Chondrocyte (in vitro differentiated cells): ENCODE measurements around the gene ARL2. TPM values are rescaled to one million over a fixed set of nuclear protein-coding genes. Genes with fewer than 3 reads are reported as not detected.
A peak's percentile ranks its signal among the peaks of the same experiment; 100 is the strongest.

Experiments used
- DNase-seq: peaks from one replicate; pipeline ENCODE4 v3.0.0; 2021; ENCODE audit warnings: mixed read lengths, low spot score
- H3K27ac Mint-ChIP-seq: one replicate; pipeline ENCODE4 v1.8.0; 2021; ENCODE audit warnings: mild to moderate bottlenecking, moderate library complexity, mixed read lengths; ENCODE audit not compliant: unreplicated experiment
- H3K27me3 Mint-ChIP-seq: 2 replicates; pipeline ENCODE4 v1.8.0; 2021; ENCODE audit warnings: low read depth, mixed read lengths
- H3K36me3 Mint-ChIP-seq: 2 replicates; pipeline ENCODE4 v1.8.0; 2021; ENCODE audit warnings: low read depth, mixed read lengths
- H3K4me1 Mint-ChIP-seq: 2 replicates; pipeline ENCODE4 v1.8.0; 2021; ENCODE audit warnings: low read depth, mild to moderate bottlenecking, mixed read lengths
- H3K4me3 Mint-ChIP-seq: one replicate; pipeline ENCODE4 v1.8.0; 2021; ENCODE audit warnings: mild to moderate bottlenecking, moderate library complexity, mixed read lengths; ENCODE audit not compliant: unreplicated experiment
- H3K9me3 Mint-ChIP-seq: 2 replicates; pipeline ENCODE4 v1.8.0; 2021; ENCODE audit warnings: low read depth, mixed read lengths
- total RNA-seq: library from RNA; stranded (reverse); gene quantifications from 3 replicates; pipeline ENCODE4 v1.2.1, GENCODE V29; 2021
- TF ChIP-seq, protein P1 (sequence below): fragments of 200-600 bp; sonication (generic); IDR thresholded peaks from 2 replicates; pipeline ENCODE4 v1.5.0; 2021; ENCODE audit warnings: antibody characterized with exemption, mild to moderate bottlenecking, moderate library complexity

ARL2 gene
- total RNA-seq, 1 donor from 2014 or later: 85.5 TPM

DNA sequence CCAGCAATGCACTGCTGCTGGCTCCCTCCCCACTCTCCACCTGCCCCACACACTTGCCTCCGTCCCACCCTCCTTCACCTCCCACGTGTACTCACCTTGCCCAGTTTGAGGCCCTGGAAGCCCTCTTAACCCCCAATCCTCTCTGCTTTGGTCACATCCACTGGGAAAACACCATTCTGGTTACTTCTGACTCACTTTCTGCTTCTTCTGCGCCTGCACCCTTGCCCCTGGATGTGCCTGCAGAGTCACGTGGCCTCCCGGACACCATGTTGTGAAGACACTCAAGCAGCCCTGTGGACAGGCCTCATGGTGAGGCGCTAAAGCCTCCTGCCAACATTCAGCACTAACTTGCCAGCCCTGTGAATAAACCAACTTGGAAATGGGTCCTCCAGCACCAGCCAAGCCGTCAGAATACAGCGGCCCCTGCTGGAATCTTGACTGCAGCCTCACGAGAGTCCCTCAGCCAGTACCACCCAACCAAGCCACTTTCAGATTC is 47.0 kb downstream of the ARL2 start:
- Mint-ChIP-seq H3K4me3 (no peak overlapping the region), H3K9me3 (no peaks in the 10 kb centered on the region), H3K27ac (no peak overlapping the region), H3K27me3 (no peaks in the 10 kb centered on the region), H3K36me3 (no peaks in the 10 kb centered on the region), H3K4me1 (no peaks in the 10 kb centered on the region)
- TF ChIP-seq, protein P1, sequence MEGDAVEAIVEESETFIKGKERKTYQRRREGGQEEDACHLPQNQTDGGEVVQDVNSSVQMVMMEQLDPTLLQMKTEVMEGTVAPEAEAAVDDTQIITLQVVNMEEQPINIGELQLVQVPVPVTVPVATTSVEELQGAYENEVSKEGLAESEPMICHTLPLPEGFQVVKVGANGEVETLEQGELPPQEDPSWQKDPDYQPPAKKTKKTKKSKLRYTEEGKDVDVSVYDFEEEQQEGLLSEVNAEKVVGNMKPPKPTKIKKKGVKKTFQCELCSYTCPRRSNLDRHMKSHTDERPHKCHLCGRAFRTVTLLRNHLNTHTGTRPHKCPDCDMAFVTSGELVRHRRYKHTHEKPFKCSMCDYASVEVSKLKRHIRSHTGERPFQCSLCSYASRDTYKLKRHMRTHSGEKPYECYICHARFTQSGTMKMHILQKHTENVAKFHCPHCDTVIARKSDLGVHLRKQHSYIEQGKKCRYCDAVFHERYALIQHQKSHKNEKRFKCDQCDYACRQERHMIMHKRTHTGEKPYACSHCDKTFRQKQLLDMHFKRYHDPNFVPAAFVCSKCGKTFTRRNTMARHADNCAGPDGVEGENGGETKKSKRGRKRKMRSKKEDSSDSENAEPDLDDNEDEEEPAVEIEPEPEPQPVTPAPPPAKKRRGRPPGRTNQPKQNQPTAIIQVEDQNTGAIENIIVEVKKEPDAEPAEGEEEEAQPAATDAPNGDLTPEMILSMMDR: peak; percentile 43
- no peak for DNase-seq

DNA sequence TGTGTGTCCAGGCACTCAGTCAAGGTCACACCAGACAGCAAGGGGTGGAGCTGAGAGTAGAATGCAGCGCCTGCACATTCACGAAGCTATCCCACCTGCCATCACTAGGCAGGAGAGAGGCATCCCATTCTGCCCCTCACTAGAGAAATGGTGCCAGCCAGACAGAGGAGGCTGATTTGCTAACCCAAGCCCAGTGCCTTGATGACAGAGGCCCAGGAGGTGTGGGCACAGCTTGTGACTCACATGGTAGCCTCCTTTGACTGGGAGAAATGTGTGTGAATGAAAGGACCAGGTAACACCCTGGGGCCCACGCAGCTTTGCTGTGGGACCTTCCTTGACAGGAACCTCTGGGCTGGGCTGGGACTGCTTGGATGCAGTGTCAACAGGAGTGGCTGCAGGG is 49.6 kb downstream of the ARL2 start:
- H3K27me3 Mint-ChIP-seq: no peaks in the 10 kb centered on the region
- TF ChIP-seq, protein P1: no peak
- H3K27ac Mint-ChIP-seq: no peak overlapping the region
- no peak for DNase-seq
- no peak overlapping the region for H3K4me3 Mint-ChIP-seq
- no peaks in the 10 kb centered on the region for H3K9me3 Mint-ChIP-seq
- H3K36me3 Mint-ChIP-seq: no peaks in the 10 kb centered on the region
- no peaks in the 10 kb centered on the region for H3K4me1 Mint-ChIP-seq

DNA sequence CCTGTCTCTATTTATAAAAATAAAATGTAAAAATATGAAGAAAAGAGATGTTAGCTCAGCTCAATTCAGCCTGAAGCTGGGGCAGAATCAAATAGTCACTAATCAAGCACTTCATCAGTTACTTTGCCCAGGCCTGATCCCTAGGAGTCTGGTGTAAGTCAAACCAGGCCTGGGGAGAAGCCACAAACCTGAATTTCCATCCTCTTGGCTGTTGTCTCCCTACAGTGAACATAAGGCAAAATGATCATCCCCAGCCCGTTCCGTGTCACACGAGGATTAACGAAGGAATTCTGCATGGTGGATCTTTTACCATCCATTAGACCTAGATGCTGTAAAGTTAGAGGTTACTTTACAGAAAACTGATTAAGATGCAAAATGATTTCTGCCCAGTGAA is 50.9 kb downstream of the ARL2 start:
- Mint-ChIP-seq H3K4me1 (no peaks in the 10 kb centered on the region), H3K27ac (no peak overlapping the region), H3K27me3 (no peaks in the 10 kb centered on the region), H3K36me3 (no peaks in the 10 kb centered on the region), H3K9me3 (no peaks in the 10 kb centered on the region), H3K4me3 (no peak overlapping the region)
- no peak for DNase-seq
- TF ChIP-seq, protein P1: no peak

DNA sequence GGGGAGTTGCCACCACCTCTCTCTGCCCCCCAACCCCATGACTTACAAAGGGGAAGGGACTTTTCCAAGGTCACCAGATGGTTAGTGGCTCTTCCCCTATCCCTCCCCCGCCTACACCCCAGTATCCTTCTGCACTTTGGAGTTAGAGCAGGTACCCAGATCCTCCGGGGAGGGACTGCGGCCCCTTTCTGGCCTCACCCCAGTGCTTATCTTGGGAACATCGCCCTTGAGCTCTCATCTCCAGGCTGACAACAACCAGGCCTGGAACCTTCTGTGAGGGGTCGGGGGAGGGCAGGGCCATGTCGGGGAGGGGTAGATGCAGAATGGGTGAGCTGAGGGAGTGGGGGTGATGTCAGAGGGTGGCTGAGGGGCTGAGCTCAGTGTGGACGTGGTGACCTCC is 51.9 kb downstream of the ARL2 start:
- Mint-ChIP-seq H3K27me3 (no peaks in the 10 kb centered on the region), H3K36me3 (no peaks in the 10 kb centered on the region), H3K9me3 (no peaks in the 10 kb centered on the region), H3K4me3 (no peak overlapping the region), H3K27ac (no peak overlapping the region), H3K4me1 (no peaks in the 10 kb centered on the region)
- TF ChIP-seq, protein P1: no peak
- DNase-seq: no peak

DNA sequence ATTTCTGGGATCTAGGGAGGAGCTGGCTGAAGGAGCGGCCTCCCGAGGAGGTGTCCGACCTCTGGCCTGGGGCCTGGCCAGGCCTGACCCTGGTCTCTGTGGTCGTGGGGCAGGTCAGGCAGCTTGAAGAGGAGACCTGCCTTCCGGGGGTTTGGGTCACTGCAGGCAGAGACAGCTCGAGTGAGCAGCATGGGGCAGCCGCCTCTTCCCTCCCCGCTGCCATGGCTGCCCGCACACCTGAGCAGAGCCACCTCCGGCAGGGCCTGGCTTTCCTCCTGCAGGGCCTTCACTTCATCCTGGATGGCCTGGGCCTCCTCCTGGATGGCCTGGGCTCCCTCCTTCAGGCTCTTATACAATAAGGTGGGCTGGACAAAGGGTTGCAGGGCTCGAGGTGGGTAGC is 52.4 kb downstream of the ARL2 start:
- Mint-ChIP-seq H3K36me3 (no peaks in the 10 kb centered on the region), H3K4me1 (no peaks in the 10 kb centered on the region), H3K9me3 (no peaks in the 10 kb centered on the region), H3K27me3 (no peaks in the 10 kb centered on the region), H3K27ac (no peak overlapping the region), H3K4me3 (no peak overlapping the region)
- no peak for DNase-seq
- TF ChIP-seq, protein P1: no peak
